ENCODE results near the gene LOXHD1.

GRCh38 chr18:46459789-46460455 is 197.1 kb downstream of the LOXHD1 start:
- TF ChIP-seq POLR2A (IDR thresholded peaks at IDR 0.05; ENCODE audit: low read depth, low read length) (no peak), MXI1 (IDR thresholded peaks at IDR 0.05; ENCODE audit: borderline replicate concordance, low read depth, low read length) (no peak), CTCF (conservative IDR thresholded peaks at IDR 0.05; ENCODE audit: low read depth, low read length) (no peak), SMC3 (IDR thresholded peaks at IDR 0.05; ENCODE audit: low read depth, low read length) (no peak), RAD21 (IDR thresholded peaks at IDR 0.05; ENCODE audit: low read length) (no peak), MAZ (IDR thresholded peaks at IDR 0.05; ENCODE audit: borderline replicate concordance, low read depth, low read length) (no peak)
